Epidermal melanocyte (primary cell): ENCODE results near the gene ANLN.
"Not testable (repeated sequence)": the region's sequence is repeated elsewhere in the genome, so short reads cannot be mapped to it uniquely, and the experiment has no call there.

ENCODE experiments used
- DNase-seq: peaks from one replicate; pipeline ENCODE4 v3.0.0; 2011; ENCODE audit warnings: low spot score; ENCODE audit not compliant: insufficient read length

ANLN gene

GRCh38 chr7:36389371-36390198 lies at the start of gene ANLN:
ANLN (plus strand) TSS chr7:36389862; CDS start chr7:36390027, 165 bp downstream.
- peak; percentile 85 for DNase-seq

GRCh38 chr7:36343548-36343947 lies 46.1 kb upstream of the ANLN start:
- DNase-seq: no peak

GRCh38 chr7:36344622-36345021 lies 45.0 kb upstream of the ANLN start:
- no peak for DNase-seq

GRCh38 chr7:36346260-36346831 lies 43.3 kb upstream of the ANLN start:
- no peak for DNase-seq

- DNase-seq: no peak
These were observed 41.4 kb upstream of the ANLN start for GRCh38 chr7:36348256-36348655.

- no peak for DNase-seq
These were observed 40.9 kb upstream of the ANLN start for GRCh38 chr7:36348771-36349170.

GRCh38 chr7:36349626-36350025 lies 40.0 kb upstream of the ANLN start:
- DNase-seq: no peak

GRCh38 chr7:36355490-36355889 lies 34.2 kb upstream of the ANLN start:
- no peak for DNase-seq

- no peak for DNase-seq
These were observed 32.6 kb upstream of the ANLN start for GRCh38 chr7:36357054-36357453.

- DNase-seq: no peak
These were observed 31.1 kb upstream of the ANLN start for GRCh38 chr7:36358589-36358988.

GRCh38 chr7:36360244-36360643 lies 29.4 kb upstream of the ANLN start:
- DNase-seq: no peak

- DNase-seq: no peak
These were observed 28.4 kb upstream of the ANLN start for GRCh38 chr7:36361227-36361626.

GRCh38 chr7:36363515-36363914 lies 26.1 kb upstream of the ANLN start:
- DNase-seq: no peak

GRCh38 chr7:36366005-36366717 lies 23.5 kb upstream of the ANLN start:
- no peak for DNase-seq

GRCh38 chr7:36366718-36367560 lies 22.7 kb upstream of the ANLN start:
- peak; percentile 87 for DNase-seq

- no peak for DNase-seq
These were observed 22.0 kb upstream of the ANLN start for GRCh38 chr7:36367561-36368077.

- no peak for DNase-seq
These were observed 21.2 kb upstream of the ANLN start for GRCh38 chr7:36368496-36368895.

GRCh38 chr7:36369171-36369570 lies 20.5 kb upstream of the ANLN start:
- DNase-seq: no peak

GRCh38 chr7:36370046-36370445 lies 19.6 kb upstream of the ANLN start:
- no peak for DNase-seq

GRCh38 chr7:36372156-36372555 lies 17.5 kb upstream of the ANLN start:
- no peak for DNase-seq

- not testable (repeated sequence) for DNase-seq
These were observed 11.1 kb upstream of the ANLN start for GRCh38 chr7:36378555-36378954.
